Motor neuron (in vitro differentiated cells): ENCODE results near the gene BCOR. TPM values are rescaled to one million over a fixed set of nuclear protein-coding genes. Genes with fewer than 3 reads are reported as not detected.

Experiments used
- ATAC-seq, 8 experiments: fragments of 200-7000 bp; cut with Tn5 transposase; replicated peaks in 6 of 8; 2 replicates each; pipeline ENCODE4 v1.8.0; 2021; ENCODE audit warnings: mild to moderate bottlenecking in 8 of 8, moderate library complexity in 8 of 8
- H3K27ac ChIP-seq, 2 donors: fragments of 250-450 bp; sonication (Bioruptor Pico); 2 replicates each; pipeline ENCODE4 v1.9.0; 2021; ENCODE audit warnings: antibody characterized with exemption in 2 of 2, mild to moderate bottlenecking in 2 of 2, moderate library complexity in 1 of 2
- H3K4me1 ChIP-seq, 2 donors: fragments of 250-450 bp; sonication (Bioruptor Pico); replicated peaks in 1 of 2; 2 replicates each; pipeline ENCODE4 v1.6.1; 2021; ENCODE audit warnings: antibody characterized with exemption in 2 of 2, mild to moderate bottlenecking in 2 of 2, moderate library complexity in 1 of 2
- H3K4me3 ChIP-seq, 5 donors: fragments of 250-450 bp; sonication (Bioruptor Pico); 2 replicates each; pipeline ENCODE4 v1.9.0; 2021; ENCODE audit warnings: antibody characterized with exemption in 5 of 5, mild to moderate bottlenecking in 5 of 5, moderate library complexity in 4 of 5
- WGBS, 10 experiments: fragments of 450-650 bp; shearing (Covaris generic); methylation state at CpG; one replicate each; pipeline ENCODE4 v1.0.0; 2022; 5-methylcytosine and 5-hydroxymethylcytosine counted together
- in situ Hi-C, 9 experiments: fragments of 400-800 bp; cut with MboI; loops; one replicate each; pipeline ENCODE4 v1.15.0; 2021; ENCODE audit warnings: low sequenced_read_pairs in 9 of 9, low pct_unique_long_range_greater_than_20kb in 2 of 9; ENCODE audit not compliant: unreplicated experiment in 9 of 9
- total RNA-seq, 8 experiments: library from RNA; unstranded; fragments of 300-600 nt; gene quantifications; 2 replicates each; pipeline versions ENCODE4 v1.2.3 to v1.2.4, GENCODE V29; 2022

The BCOR gene
- 100 to 1,000 TPM in 1 of 8 experiments, 10 to 100 TPM in 7; 12.1 to 102 (median 42.6) TPM for total RNA-seq

DNA sequence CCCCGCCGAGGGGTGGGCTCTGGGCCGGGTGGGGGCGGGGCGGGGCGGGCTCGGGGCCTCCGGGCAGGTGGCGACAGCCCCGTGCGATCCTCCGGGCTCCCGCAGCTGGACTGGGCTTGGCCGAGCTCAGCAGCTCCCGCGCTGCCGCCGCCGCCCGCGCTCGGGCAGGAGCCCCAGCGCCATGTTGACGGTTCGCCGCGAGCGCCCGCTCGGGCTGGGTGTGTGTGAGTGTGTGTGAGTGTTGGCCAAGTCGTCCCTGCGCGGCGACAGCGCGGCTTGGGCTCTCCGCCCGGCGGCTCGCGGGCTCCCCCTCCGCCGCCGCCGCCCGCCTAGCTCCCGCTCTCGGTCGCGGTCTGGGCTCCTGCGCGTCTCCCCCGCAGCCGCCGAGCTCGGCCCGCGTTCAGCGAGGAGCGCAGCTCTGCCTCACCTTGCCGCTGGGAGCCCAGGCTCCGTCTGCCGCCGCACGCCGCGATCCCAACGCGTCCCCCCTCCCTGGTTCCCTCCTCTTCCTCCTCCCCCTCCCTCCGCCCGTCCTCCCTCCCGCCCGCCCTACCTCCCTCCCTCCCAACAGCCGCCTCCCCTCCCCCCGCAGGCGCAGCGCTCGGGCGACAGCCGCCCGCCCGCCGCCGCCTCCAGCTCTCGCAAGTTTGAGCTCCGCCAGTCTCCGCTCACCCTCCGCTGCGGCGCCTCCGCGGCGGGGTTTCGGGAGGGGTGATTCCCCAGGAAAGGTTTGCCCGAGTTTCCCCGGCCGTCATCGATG lies at the start of gene BCOR:
Gene BCOR (minus strand): TSS at position 455 of the 760 bp plus-strand sequence. CDS start 20,029 bp downstream, outside the sequence.
- whole genome bisulfite sequencing, 10 experiments: no CpG with 5 or more reads among the region's 98 CpGs
- H3K27ac ChIP-seq: peak within 1 kb of the TSS; percentile 90 to 95

DNA sequence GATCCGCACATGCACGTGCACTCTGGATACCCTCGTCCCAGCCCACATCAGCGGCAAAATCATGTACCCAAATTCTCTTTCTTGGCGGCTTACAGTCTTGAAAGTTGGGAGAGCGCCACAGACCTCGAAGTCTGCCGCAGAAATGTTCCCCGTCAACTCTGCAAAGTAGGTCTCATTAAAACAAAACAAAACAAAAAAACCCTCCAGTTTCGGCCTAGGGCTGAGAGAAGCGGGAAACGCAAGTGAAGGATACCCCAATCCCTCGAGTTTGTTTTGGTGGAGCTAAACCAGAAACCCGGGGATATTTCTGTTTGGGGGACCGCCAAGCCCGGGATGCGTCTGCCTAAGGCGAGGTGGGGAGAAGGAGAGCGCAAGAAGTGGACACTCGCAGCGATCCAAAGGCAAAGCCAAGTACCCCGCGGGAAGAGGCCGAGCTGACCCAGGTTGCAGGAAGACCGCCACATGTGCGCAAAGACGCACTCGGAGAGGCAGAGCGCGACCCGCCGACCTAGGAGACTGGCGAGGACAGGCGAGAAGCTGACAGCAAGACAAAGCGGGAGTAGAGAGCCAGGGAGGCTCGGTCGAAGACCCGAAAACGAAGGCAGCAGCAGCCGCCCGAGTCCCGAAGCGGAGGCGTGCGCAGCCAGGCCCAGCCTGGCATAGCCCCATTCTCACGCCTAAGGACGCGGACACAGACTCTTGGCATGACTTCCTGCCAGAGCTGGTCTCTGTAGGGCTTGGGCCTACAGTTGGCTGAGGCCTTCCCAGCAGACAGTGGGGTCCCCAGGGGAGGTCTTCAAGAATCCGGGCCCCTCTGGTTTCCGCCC lies 49.6 kb upstream of the BCOR start:
- no peak for ATAC-seq
- 34 to 91% (median 83%) methylated on average over 2 to 11 of the region's 50 CpGs; no CpG with 5 or more reads in 6 of the 10 experiments for WGBS, 10 experiments
- Histone ChIP-seq H3K4me1 (peaks cover 46 to 54% of the 10 kb centered on the region in 2 donors), H3K4me3 (no peak overlapping the region), H3K27ac (no peak overlapping the region)
- in situ Hi-C loops: no loop called here

More for the DNA sequence above, at the start of gene BCOR:
- peak; percentile 32 to 46 (median 40) for ATAC-seq
- in situ Hi-C loops: loop anchor here in 1 of 9 experiments (25.0 kb wide), 1 partner anchor 165 kb away; no protein-coding TSS in a partner anchor
- Histone ChIP-seq H3K4me1 (peaks cover 39 to 41% of the 10 kb centered on the region in 2 donors), H3K4me3 (peak within 1 kb of the TSS; percentile 57 to 97 (median 73))

DNA sequence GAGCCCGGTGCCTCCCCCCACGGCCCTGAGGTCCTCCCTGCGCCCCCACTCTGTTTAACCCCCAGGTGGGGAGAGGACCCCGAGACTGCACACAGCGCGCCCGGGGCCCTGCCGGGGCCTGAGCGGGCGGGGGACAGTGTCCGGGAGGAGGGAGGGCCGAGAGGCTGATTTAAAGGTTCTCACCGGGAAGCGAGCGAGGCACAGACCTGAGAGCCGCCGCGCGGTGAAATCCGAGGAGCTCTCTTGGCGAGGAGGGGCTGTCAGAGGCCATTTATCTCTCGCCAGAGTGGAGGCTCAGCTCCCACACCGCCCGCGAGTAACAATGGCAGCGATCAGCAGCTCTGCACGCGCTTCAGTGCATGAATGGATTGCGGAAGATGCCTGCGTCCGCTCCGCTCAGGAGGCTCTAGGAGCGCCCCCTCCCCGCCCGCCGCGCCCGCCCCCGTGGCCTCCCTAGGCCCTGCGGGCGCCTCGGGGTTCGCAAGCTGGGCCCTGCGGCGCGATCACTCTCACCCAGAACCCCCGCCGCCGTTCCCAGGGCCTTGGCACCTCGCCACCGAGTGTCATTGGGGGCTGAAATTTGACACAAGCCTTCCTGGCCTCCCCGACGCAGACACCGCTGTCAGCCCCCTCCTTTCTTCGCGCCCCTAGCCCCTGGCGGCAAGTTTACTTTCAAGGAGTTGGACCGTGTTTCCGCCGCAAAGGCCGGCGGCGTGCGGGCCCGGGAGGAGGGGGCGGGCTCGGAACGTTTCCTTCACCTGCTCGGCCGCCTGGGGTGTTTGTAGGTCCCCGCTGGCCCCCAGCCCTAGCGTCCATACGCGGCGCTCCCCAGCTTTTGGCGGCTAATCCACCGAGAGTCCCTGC lies 48.7 kb upstream of the BCOR start:
- Histone ChIP-seq H3K4me1 (peaks cover 38 to 46% of the 10 kb centered on the region in 2 donors), H3K4me3 (peak overlapping the region; percentile 42 to 54 (median 47)), H3K27ac (peak overlapping the region; percentile 86 to 97)
- in situ Hi-C loops: no loop called here
- ATAC-seq: peak; percentile 47 to 86 (median 82)
- WGBS, 10 experiments: no CpG with 5 or more reads among the region's 77 CpGs

DNA sequence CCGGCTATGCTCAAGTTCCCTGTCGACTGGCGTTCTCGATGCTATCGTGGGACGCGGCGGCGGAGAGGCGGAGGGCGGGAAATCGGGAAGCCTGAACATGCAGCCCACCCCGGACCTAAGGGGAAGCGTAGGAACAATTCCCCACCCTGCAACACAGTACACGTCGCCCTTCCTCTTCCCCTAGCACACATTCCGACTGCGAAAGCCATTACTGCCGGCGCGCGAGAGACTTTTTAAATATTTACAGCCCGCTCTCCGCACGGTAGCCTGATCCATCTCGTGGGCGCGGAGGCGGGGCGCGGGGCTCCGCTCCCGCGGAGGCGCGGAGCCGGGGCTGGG lies 48.1 kb upstream of the BCOR start:
- peak in 5 of 8 experiments; percentile 35 to 67 (median 53) for ATAC-seq
- WGBS, 10 experiments: 60% methylated on average over 1 of the region's 37 CpGs; no CpG with 5 or more reads in 9 of the 10 experiments
- Histone ChIP-seq H3K4me1 (peaks cover 40% of the 10 kb centered on the region in 2 donors), H3K4me3 (peak overlapping the region; percentile 42 to 54 (median 47)), H3K27ac (peak overlapping the region; percentile 86 to 97)
- in situ Hi-C loops: no loop called here

DNA sequence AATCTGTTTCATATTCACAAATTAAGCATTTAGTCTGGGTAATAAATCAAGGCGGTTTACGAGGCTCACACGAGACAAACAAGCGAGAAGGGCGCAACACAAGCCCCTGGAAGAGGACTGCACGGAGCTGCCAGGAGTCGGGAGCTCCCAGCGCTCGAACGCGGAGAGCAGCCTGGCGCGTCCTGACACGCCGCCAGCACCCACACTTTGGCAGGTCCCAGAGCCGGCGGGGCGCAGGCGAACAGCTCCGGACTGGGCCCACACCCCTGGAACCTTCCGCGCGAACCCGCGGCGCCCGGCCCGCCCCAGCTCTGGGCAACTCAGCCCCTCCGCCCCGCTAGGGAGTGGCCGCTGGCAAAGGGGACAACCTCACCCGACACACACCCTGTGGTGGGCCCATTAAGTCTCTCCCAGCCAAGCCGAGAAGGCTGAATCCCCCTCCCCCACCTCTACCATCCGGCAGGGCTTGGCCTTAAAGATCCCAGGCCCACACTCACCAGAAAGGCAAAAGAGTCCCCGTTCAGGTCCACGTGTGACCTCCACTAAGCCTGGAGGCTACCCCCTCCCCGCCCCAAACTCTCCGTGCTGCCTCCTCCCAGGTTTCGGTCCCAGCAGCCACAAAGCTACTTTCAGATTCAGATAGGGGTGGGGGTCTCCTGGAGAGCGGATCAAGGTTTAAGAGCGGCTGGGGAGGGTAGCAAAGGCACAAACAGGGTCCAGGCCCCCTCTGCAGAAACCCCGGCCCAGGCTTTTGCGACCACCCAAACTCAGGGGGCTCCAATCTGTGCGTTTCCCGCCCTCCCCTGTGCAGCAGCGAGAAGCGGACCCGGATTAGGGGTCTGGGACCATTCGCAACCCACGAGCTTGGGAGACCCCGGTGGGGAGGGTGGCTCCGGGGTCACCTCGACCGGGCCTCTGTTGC lies 47.5 kb upstream of the BCOR start:
- Histone ChIP-seq H3K4me1 (peaks cover 34 to 40% of the 10 kb centered on the region in 2 donors), H3K4me3 (peak overlapping the region; percentile 42 to 54 (median 47)), H3K27ac (peak overlapping the region; percentile 86 to 97)
- WGBS, 10 experiments: 0% methylated on average over 1 of the region's 54 CpGs; no CpG with 5 or more reads in 9 of the 10 experiments
- in situ Hi-C loops: no loop called here
- ATAC-seq: peak in 7 of 8 experiments; percentile 14 to 55 (median 25)

DNA sequence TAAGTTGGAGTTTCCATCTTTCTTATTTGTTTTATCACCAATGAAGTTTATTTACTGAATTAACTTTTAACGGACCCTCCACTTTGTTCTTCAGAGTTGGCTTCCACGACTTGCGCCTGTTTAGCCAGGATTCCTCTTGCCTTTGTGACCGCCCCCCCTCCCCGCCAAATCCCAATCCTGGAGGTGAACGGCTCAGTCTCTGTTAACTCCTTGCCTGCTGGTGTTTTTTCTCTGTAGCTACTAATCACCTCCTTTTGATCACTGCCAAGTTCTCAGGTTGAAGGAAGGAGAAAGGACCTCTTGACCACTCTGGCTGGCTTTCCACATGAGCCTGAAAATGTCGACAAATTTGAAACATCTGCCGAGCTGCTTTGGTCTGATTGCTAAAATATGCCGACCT lies 46.8 kb upstream of the BCOR start:
- in situ Hi-C loops: no loop called here
- 32 to 81% methylated on average over 5 to 9 of the region's 9 CpGs; no CpG with 5 or more reads in 8 of the 10 experiments for WGBS, 10 experiments
- Histone ChIP-seq H3K4me3 (peak overlapping the region; percentile 42 to 54 (median 47)), H3K4me1 (peaks cover 29 to 35% of the 10 kb centered on the region in 2 donors), H3K27ac (no peak overlapping the region)
- ATAC-seq: no peak

DNA sequence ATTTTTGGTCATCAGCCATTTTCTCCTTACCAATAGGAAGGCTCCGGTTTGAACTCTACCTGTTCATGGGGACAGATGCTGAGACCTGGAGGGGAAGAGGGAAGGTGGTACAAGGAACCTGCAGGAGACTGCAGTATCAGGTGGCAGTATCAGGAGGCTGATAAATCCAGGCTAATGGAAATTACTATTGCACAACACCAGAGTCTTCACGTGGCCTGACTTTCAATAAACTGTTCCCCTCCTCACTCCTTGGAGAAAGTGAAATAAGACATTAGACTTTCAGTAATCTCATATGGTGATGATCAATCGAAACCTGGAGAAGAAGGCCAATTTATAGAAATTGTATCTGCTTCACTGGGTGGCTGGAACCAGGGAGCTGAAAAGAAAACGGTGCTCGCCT lies 46.2 kb upstream of the BCOR start:
- in situ Hi-C loops: no loop called here

DNA sequence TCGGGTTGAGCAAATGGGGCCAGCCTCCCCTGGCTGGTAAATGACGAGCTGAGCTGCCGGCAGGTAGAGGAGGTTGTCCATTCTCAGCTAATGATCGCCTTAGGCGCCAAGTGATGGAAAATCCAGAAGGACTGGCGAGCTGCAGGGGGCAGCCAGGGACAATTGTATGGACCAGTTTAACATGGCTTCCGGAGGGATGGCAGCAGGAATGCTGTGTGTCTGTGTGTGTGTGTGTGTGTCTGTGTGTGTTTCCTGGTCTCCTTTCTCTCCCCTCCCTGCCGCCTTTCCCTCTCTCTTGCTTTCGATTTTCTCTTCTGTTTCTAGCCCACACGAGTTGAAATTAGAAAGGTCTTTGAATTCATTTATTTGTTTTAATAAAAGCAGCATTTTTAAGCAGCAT lies 45.2 kb upstream of the BCOR start:
- ATAC-seq: no peak
- 57 to 100% (median 60%) methylated on average over 1 to 9 of the region's 10 CpGs; no CpG with 5 or more reads in 7 of the 10 experiments for WGBS, 10 experiments
- in situ Hi-C loops: no loop called here
- H3K4me1 ChIP-seq: peaks cover 14 to 19% of the 10 kb centered on the region in 2 donors
- H3K4me3 ChIP-seq: no peak overlapping the region
- H3K27ac ChIP-seq: no peak overlapping the region

More for the DNA sequence above, 46.2 kb upstream of the BCOR start:
- Histone ChIP-seq H3K27ac (no peak overlapping the region), H3K4me3 (no peak overlapping the region), H3K4me1 (peaks cover 23 to 29% of the 10 kb centered on the region in 2 donors)
- no peak for ATAC-seq
- 53 to 100% (median 100%) methylated on average over 1 to 3 of the region's 5 CpGs; no CpG with 5 or more reads in 5 of the 10 experiments for WGBS, 10 experiments

DNA sequence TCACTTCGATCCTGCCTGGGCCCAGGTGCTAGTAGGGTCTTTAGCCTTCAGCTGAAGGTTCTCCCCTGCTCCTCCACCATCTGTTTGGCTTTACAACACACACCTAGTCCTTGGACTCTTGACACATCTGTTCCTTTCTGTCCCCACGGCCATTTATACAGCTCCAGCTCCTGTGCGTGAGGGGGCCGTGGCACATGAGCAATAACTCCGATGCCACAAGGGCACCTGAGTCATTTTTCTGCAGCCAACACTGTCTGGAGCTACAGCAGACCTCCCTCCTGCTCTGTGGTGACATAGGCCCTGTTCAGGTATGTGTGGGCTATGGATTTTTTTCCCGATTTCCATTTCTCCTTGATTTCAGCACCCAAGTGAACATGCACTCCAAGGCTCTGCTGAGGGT lies 44.7 kb upstream of the BCOR start:
- Histone ChIP-seq H3K4me3 (no peak overlapping the region), H3K27ac (no peak overlapping the region), H3K4me1 (peaks cover 9 to 13% of the 10 kb centered on the region in 2 donors)
- no peak for ATAC-seq
- WGBS, 10 experiments: 76 to 100% methylated on average over 1 to 5 of the region's 6 CpGs; no CpG with 5 or more reads in 8 of the 10 experiments
- in situ Hi-C loops: no loop called here

DNA sequence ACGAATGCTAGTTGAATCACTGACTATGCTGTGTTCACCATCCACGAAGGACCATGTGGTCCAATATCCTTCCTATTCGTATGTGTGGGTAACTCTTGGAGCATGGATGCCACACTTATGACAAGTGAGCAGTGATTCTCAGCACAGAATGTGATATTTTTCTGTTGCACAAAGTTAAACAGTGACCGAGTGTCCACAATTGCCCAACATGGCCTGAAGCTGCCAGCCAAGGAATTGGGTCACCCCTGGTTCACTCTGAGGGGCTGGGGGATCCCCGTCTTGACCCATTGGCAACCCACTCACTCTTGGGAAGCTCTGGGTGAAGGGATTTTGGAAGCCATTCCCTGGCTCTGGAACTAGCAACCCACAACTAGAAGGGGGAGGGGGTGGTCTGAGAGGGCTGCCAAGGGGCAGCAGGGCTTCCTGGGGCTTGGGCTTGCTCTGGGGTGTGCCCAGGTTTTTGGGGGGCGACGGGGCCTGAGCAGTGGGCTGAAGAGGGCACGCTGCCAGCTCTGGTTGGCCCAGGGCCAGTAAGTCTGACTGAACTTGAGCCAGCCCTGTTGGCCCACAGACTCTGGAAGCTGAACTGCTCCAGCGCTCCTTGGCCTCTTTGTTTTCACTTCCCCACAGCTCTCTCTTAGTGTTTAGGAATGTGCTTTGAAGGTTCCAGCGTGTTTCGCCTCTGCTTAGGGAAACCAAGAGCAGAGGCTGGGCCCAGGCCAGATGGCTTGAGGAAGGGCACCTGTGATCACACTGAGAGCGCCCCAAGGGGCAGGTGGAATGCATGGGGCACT lies 43.1 kb upstream of the BCOR start:
- Histone ChIP-seq H3K4me1 (peaks cover 7 to 9% of the 10 kb centered on the region in 2 donors), H3K27ac (no peak overlapping the region), H3K4me3 (no peak overlapping the region)
- WGBS, 10 experiments: 0 to 29% (median 28%) methylated on average over 1 to 2 of the region's 12 CpGs; no CpG with 5 or more reads in 7 of the 10 experiments
- ATAC-seq: peak in 4 of 8 experiments; percentile 9 to 86 (median 46)
- in situ Hi-C loops: no loop called here

DNA sequence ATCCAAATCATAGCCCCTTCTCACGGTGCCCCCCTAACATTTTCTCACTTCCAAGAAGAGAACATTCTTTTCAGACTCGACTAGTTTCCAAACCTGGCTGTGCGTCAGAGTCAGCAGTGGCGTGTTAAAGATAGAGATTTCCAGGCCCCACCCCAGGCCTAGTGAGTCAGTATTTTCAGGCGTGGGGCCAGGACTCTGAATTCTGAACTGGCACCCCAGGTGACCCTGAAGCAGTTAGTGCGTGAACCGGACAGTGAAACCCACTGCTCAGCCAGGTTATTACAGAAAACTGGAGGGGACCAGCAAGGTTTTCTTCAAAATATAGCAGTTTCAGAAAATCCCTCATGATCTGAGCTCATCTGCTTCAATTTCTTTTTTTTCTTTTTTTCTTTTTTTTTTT lies 35.0 kb upstream of the BCOR start:
- no peak overlapping the region for H3K27ac ChIP-seq
- ATAC-seq: peak in 2 of 8 experiments; percentile 96 to 98

More for the DNA sequence above, 35.0 kb upstream of the BCOR start:
- 0 to 100% (median 70%) methylated on average over 2 to 7 of the region's 7 CpGs; no CpG with 5 or more reads in 7 of the 10 experiments for WGBS, 10 experiments
- Histone ChIP-seq H3K4me3 (no peak overlapping the region), H3K4me1 (no peaks in the 10 kb centered on the region)
- in situ Hi-C loops: no loop called here
